CMK (cell line): Measurements from ENCODE around the gene TMPRSS4.

Source experiments
- DNase-seq: peaks from one replicate; pipeline ENCODE4 v3.0.0-alpha.2; 2010; ENCODE audit warnings: low read depth

TMPRSS4 gene

DNA sequence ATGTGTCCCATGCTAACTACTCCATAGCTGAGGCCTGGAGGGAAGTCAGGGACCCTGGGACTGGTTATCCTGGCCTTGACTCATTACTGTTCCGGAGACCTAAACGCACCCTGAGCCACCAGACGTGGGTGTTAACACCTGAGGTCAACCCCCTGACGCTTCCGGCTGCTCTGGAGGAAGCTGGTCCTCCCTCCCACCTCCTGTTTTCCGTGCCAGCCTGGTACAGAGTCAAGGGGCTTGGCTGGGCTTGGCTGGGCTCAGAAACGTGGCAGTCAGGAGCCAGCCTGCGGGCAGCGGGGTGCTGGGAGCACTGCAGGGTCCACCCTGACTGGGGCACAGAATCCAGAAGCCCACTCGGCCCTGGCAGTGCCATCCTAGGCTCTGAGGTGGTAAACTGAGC lies 2.6 kb downstream of the TMPRSS4 start:
- no peak for DNase-seq

- DNase-seq = no peak
These were observed 3.4 kb downstream of the TMPRSS4 start for GRCh38 chr11:118080296-118080695.

GRCh38 chr11:118081241-118081958 lies 4.5 kb downstream of the TMPRSS4 start:
- DNase-seq = no peak

DNA sequence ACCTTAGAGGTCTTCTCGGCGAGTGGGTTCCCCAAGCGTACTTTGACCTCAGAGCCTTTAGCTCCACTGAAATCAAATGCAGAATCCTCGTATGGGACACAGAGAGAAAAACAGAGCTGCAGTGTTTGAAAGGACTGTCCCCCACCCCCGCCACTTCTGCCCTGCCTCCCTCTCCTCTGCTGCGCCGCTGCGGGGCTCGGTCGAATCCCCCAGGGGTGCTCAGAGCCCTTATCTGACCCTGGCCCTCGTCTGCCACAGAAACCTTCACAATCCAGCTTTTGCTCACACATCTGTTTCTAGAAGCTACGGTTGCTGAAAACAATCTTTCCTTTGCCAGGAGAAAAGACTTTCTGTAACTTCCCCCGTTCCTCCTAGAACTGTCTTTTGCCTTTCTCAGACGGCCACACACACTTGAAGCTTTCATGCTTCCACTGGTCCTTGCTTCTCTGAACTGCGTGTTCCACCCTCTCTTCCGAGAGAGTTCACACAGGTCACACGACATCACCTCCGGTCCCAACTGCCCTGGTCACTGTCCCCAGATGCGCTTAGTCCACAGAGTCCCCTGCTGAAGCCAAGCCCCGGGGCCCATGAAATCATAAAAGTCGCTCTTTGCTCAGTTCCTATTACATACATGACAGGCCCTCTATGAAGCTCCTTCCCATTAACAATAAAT lies 6.1 kb downstream of the TMPRSS4 start:
- no peak for DNase-seq

DNA sequence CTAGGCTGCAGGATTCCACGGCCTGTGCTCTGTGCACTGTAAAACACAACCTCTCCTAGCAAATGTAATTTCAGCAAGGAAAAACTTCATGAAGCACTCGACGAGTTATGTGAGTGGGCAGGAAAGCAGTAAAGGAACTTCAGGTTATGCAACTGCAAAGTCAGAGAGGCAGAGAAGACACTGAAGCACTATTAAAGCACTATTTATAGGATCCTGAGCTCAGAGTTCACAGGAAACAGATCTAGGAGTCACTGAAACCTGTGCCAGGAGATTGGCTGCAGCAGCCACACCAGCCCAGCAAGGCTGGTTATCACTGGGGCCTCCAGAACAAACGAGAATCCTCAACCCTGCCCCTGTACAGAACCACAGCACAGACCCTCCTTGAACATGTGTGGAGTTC lies 7.4 kb downstream of the TMPRSS4 start:
- no peak for DNase-seq

DNA sequence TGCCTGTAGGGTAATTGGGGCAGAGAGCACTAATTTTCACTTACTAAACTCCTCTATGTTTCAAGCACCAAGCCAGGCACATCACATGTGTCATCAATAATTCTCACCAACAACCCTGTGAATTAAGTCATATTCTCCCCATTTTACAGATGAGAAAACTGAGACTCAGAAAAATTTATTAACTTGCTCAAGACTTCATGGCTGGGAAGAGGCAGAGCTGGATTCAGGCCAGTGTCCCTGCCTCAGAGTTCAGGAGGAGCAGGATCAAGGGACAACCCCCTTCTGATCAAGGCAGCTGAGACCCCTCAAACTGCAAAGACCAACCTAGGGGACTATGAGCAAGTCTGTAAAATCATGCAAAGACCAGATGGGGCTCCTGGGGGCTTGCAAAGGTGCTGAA lies 7.8 kb downstream of the TMPRSS4 start:
- no peak for DNase-seq

DNA sequence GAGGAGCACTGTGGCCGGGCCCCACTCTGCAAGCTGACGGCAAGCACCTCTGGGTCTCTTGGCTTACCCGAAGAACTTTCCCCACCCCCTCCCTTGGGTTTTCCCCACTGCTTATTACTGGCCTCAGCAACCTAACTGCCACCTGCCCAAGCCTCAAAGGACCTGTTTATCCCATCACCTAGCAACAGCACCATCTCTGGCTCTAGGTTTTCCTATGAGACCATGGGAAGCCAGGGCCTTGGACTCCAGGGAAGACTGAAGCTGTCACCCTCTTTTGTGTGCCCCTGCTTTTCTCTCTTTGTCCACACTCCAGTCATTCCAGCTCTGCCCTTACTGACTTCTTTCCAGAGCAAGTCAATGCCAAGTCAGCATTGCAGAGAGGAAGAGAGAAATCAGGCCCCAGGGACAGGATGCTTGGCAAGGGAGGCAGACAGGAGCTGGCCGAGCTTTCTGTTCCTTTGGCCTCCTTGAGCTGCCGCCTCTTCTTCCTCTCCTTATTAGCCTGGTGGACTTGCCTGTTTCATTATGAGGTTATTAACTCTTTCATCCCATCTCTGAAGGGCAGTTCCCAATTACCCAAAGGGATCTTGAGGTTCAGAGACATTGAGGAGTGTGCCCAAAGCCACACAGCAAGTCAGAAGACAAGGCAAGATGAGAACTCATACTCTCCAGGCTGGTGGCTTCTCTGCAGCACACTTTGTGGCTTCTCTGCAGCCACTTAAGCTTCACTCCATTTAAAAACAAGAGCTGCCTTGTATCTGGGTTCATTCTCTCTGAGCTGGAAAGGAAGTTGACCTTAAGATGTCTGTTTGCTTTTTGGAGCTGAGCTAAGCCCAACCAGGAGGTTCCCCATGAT lies 10.3 kb downstream of the TMPRSS4 start, which contains the start of gene SMIM35:
Gene SMIM35 (minus strand): TSS at position 51 of the 856 bp plus-strand sequence. CDS start 206 bp downstream, outside the sequence.
- no peak for DNase-seq

- no peak for DNase-seq
These were observed 11.1 kb downstream of the TMPRSS4 start for GRCh38 chr11:118087931-118088330.

GRCh38 chr11:118088531-118088930 lies 11.7 kb downstream of the TMPRSS4 start:
- DNase-seq = peak; percentile 41

DNA sequence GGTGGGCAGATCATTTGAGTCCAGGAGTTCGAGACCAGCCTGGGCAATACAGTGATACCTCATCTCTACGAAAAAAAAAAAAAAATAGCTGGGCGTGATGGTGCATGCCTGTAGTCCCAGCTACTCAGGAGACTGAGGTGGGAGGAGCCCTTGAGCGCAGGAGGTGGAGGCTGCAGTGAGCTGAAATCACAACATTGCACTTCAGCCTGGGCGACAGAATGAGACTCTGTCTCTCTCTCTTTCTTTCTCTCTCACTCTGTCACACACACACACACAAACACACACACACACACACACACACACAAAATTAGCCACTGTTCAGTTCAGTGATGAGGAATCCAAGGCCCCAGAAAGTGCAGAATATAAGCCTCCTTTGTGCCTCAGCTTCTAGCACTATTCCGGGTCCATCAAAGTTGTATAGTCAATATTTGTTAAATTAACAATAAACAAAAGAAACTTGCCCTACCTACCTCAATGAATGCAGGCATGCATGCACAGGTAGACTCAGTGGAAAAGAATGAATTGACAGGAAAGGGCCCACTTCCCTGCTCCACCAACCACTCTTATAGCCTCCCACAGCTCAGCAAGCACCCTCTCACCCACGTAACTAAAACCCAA lies 13.8 kb downstream of the TMPRSS4 start:
- DNase-seq = no peak

- no peak for DNase-seq
These were observed 14.8 kb downstream of the TMPRSS4 start for GRCh38 chr11:118091690-118092089.

- DNase-seq = no peak
These were observed 16.2 kb downstream of the TMPRSS4 start for GRCh38 chr11:118092907-118093571.

GRCh38 chr11:118095493-118095892 lies 18.6 kb downstream of the TMPRSS4 start:
- DNase-seq = no peak

- DNase-seq = no peak
These were observed 19.1 kb downstream of the TMPRSS4 start for GRCh38 chr11:118095967-118096367.

GRCh38 chr11:118098996-118099837 lies 22.3 kb downstream of the TMPRSS4 start:
- no peak for DNase-seq

GRCh38 chr11:118099838-118100556 lies 23.1 kb downstream of the TMPRSS4 start:
- no peak for DNase-seq

- no peak for DNase-seq
These were observed 23.9 kb downstream of the TMPRSS4 start for GRCh38 chr11:118100691-118101232.

- peak; percentile 73 for DNase-seq
These were observed 25.9 kb downstream of the TMPRSS4 start for GRCh38 chr11:118102721-118103261.

DNA sequence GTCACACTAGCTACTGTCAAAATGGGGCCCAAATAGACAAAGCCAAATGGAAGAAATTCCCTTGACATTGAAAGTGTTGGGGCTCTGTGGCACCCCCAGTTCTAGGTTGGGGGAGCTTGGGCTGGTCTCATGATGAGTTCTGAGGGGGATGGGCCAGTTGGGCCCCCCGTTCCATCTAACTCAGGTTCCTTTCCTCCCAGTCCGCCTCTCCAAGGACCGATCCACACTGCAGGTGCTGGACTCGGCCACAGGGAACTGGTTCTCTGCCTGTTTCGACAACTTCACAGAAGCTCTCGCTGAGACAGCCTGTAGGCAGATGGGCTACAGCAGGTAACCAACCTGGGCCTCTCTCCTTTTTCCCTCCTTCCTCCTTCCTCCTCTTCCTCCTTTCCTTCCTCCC lies 27.6 kb downstream of the TMPRSS4 start:
- no peak for DNase-seq
